Breast epithelium (tissue), 4 donors: ENCODE data around the gene SLC25A48. TPM values are rescaled to one million over a fixed set of nuclear protein-coding genes. Genes with fewer than 3 reads are reported as not detected.

Experiments used
- DNase-seq, 2 donors: peaks; one replicate each; pipeline ENCODE4 v3.0.0-alpha.2; 2019; ENCODE audit warnings: low spot score in 2 of 2
- H3K27ac ChIP-seq, 2 donors: fragments of 200-600 bp; sonication (generic) in 1 of 2; one replicate each; pipeline ENCODE4 v1.5.1; 2016 to 2019; ENCODE audit warnings: mild to moderate bottlenecking in 1 of 2
- H3K27me3 ChIP-seq, 2 donors: fragments of 200-600 bp; sonication (generic) in 1 of 2; one replicate each; pipeline versions ENCODE4 v1.5.1 to v1.6.0; 2017 to 2019; ENCODE audit warnings: control low read depth in 1 of 2, mild to moderate bottlenecking in 1 of 2
- H3K36me3 ChIP-seq: fragments of 200-600 bp; one replicate; pipeline ENCODE4 v1.5.1; 2019
- H3K4me1 ChIP-seq, 2 donors: fragments of 200-600 bp; sonication (generic); one replicate each; pipeline ENCODE4 v1.5.1; 2016 to 2019; ENCODE audit warnings: control low read depth in 1 of 2
- H3K4me3 ChIP-seq, 3 donors: fragments of 200-600 bp; sonication (generic); 1 replicate in 2 of 3; 2 replicates in 1 of 3; pipeline ENCODE4 v1.5.1; 2016 to 2019; ENCODE audit warnings: mild to moderate bottlenecking in 3 of 3, moderate library complexity in 2 of 3
- H3K9me3 ChIP-seq, 2 donors: fragments of 200-600 bp; sonication (generic) in 1 of 2; one replicate each; pipeline ENCODE4 v1.5.1; 2016 to 2019; ENCODE audit warnings: control low read depth in 1 of 2
- CTCF ChIP-seq, 3 donors: fragments of 450-650 bp; IDR thresholded peaks; one replicate each; pipeline ENCODE4 v1.5.1; 2016 to 2017; ENCODE audit warnings: antibody characterized with exemption in 3 of 3, mild to moderate bottlenecking in 3 of 3, moderate library complexity in 3 of 3
- POLR2A ChIP-seq: fragments of 450-650 bp; IDR thresholded peaks from one replicate; pipeline ENCODE4 v1.6.1; 2016; ENCODE audit warnings: antibody characterized with exemption, mild to moderate bottlenecking, moderate library complexity
- POLR2AphosphoS5 ChIP-seq, 3 donors: sonication (generic); formaldehyde crosslinking; IDR thresholded peaks; one replicate each; pipeline ENCODE4 v1.6.1; 2017; ENCODE audit warnings: antibody characterized with exemption in 3 of 3
- intact Hi-C: fragments of 100-400 bp; cut with DNase I; formaldehyde crosslinking; loops from one replicate; pipeline ENCODE4 v1.15.1; 2023; ENCODE audit warnings: low total_unique reads
- total RNA-seq, 3 donors: library from RNA; depleted of rRNA; stranded (reverse); fragments of >200 nt; gene quantifications; one replicate each; pipeline ENCODE4 v1.1.0, GENCODE V29; 2016

Gene SLC25A48
- total RNA-seq, 3 donors from 2014 or later, result 0.33 to 6.2 (median 1.8) TPM

GRCh38 chr5:135895474-135896006 is 61.1 kb downstream of the SLC25A48 start, which contains the start of gene IL9:
TSS of gene IL9 (minus strand) at chr5:135895841. CDS start at chr5:135895816, 25 bp downstream.
- intact Hi-C loops, result loop anchor here (1.0 to 5.0 kb wide), 2 partner anchors 14 to 1802 kb away; no protein-coding TSS in a partner anchor
- Histone ChIP-seq H3K27ac (no peak within 1 kb of the TSS), H3K27me3 (peaks cover 0 to 6% of the 10 kb centered on the region in 2 donors), H3K36me3 (no peaks in the 10 kb centered on the region), H3K4me1 (no peaks in the 10 kb centered on the region), H3K9me3 (no peaks in the 10 kb centered on the region), H3K4me3 (no peak within 1 kb of the TSS)
- DNase-seq, result no peak
- TF ChIP-seq CTCF (IDR thresholded peaks at IDR 0.05) (no peak), POLR2AphosphoS5 (IDR thresholded peaks at IDR 0.05) (no peak), POLR2A (no peak)

GRCh38 chr5:135898651-135899050 is 64.2 kb downstream of the SLC25A48 start:
- H3K36me3 ChIP-seq, result no peaks in the 10 kb centered on the region
- H3K4me3 ChIP-seq, result no peak overlapping the region
- H3K4me1 ChIP-seq, result no peaks in the 10 kb centered on the region
- no peak overlapping the region for H3K27ac ChIP-seq
- DNase-seq, result no peak
- intact Hi-C loops, result loop anchor here (5.0 kb wide), 1 partner anchor 1799 kb away; no protein-coding TSS in a partner anchor
- peaks cover 0 to 6% of the 10 kb centered on the region in 2 donors for H3K27me3 ChIP-seq
- TF ChIP-seq POLR2AphosphoS5 (IDR thresholded peaks at IDR 0.05) (no peak), CTCF (IDR thresholded peaks at IDR 0.05) (no peak), POLR2A (no peak)
- no peaks in the 10 kb centered on the region for H3K9me3 ChIP-seq

- TF ChIP-seq POLR2A, result no peak
- no peak for TF ChIP-seq CTCF (IDR thresholded peaks at IDR 0.05)
- TF ChIP-seq POLR2AphosphoS5 (IDR thresholded peaks at IDR 0.05), result no peak
- no peak overlapping the region for H3K4me3 ChIP-seq
- H3K27ac ChIP-seq, result no peak overlapping the region
- H3K36me3 ChIP-seq, result no peaks in the 10 kb centered on the region
- DNase-seq, result no peak
- H3K9me3 ChIP-seq, result no peaks in the 10 kb centered on the region
- no peaks in the 10 kb centered on the region for H3K4me1 ChIP-seq
- peaks cover 0 to 6% of the 10 kb centered on the region in 2 donors for H3K27me3 ChIP-seq
- intact Hi-C loops, result no loop called here
Observed at GRCh38 chr5:135900276-135900675, 65.8 kb downstream of the SLC25A48 start.

- Histone ChIP-seq H3K9me3 (no peaks in the 10 kb centered on the region), H3K36me3 (no peaks in the 10 kb centered on the region), H3K27ac (no peak overlapping the region), H3K4me3 (no peak overlapping the region), H3K27me3 (peaks cover 0 to 6% of the 10 kb centered on the region in 2 donors), H3K4me1 (no peaks in the 10 kb centered on the region)
- TF ChIP-seq POLR2A (no peak), CTCF (IDR thresholded peaks at IDR 0.05) (no peak), POLR2AphosphoS5 (IDR thresholded peaks at IDR 0.05) (no peak)
- no peak for DNase-seq
- intact Hi-C loops, result no loop called here
Observed at GRCh38 chr5:135901633-135902032, 67.2 kb downstream of the SLC25A48 start.

GRCh38 chr5:135905144-135905543 is 70.7 kb downstream of the SLC25A48 start:
- no peak for DNase-seq
- Histone ChIP-seq H3K4me3 (no peak overlapping the region), H3K9me3 (no peaks in the 10 kb centered on the region), H3K27ac (no peak overlapping the region), H3K27me3 (peaks cover 0 to 13% of the 10 kb centered on the region in 2 donors), H3K4me1 (no peaks in the 10 kb centered on the region), H3K36me3 (no peaks in the 10 kb centered on the region)
- intact Hi-C loops, result no loop called here
- no peak for TF ChIP-seq CTCF (IDR thresholded peaks at IDR 0.05)
- no peak for TF ChIP-seq POLR2AphosphoS5 (IDR thresholded peaks at IDR 0.05)
- TF ChIP-seq POLR2A, result no peak
